Prostate gland (tissue), 2 donors: ENCODE measurements around the gene OR51A4.

Experiments
- POLR2A ChIP-seq: fragments of 450-650 bp; IDR thresholded peaks from one replicate; pipeline ENCODE4 v1.6.1; 2016; ENCODE audit warnings: antibody characterized with exemption, mild to moderate bottlenecking
- POLR2AphosphoS5 ChIP-seq: sonication (generic); formaldehyde crosslinking; IDR thresholded peaks from one replicate; pipeline ENCODE4 v1.6.1; 2017; ENCODE audit warnings: antibody characterized with exemption
- TF ChIP-seq, protein P1 (sequence below), 4 experiments: fragments of 200-600 bp in 2 of 4; fragments of 450-650 bp in 2 of 4; sonication (generic) in 2 of 4; IDR thresholded peaks; 1 replicate in 3 of 4; 2 replicates in 1 of 4; pipeline ENCODE4 v1.5.1; 2016 to 2019; ENCODE audit warnings: antibody characterized with exemption in 4 of 4, mild to moderate bottlenecking in 2 of 4, moderate library complexity in 2 of 4

DNA sequence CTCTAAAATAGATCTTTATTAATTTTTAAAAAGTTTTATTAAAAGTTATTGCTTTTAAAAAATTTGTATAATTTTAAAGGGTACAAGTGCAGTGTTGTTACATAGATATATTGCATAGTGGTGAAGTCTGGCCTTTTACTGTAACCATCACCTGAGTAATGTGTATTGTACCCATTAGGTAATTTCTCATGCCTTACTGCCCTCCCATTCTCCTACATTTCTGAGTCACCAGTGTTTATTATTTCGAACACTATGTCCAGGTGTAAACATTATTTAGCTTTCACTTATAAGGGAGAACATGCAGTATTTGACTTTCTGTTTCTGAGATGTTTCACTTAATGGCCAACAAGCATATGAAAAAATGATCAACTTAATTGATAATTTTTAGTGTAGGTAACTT, 25.6 kb downstream of the OR51A4 start:
- TF ChIP-seq POLR2A (no peak), POLR2AphosphoS5 (no peak)
- TF ChIP-seq, protein P1, sequence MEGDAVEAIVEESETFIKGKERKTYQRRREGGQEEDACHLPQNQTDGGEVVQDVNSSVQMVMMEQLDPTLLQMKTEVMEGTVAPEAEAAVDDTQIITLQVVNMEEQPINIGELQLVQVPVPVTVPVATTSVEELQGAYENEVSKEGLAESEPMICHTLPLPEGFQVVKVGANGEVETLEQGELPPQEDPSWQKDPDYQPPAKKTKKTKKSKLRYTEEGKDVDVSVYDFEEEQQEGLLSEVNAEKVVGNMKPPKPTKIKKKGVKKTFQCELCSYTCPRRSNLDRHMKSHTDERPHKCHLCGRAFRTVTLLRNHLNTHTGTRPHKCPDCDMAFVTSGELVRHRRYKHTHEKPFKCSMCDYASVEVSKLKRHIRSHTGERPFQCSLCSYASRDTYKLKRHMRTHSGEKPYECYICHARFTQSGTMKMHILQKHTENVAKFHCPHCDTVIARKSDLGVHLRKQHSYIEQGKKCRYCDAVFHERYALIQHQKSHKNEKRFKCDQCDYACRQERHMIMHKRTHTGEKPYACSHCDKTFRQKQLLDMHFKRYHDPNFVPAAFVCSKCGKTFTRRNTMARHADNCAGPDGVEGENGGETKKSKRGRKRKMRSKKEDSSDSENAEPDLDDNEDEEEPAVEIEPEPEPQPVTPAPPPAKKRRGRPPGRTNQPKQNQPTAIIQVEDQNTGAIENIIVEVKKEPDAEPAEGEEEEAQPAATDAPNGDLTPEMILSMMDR (IDR thresholded peaks at IDR 0.05): no peak
